ENCODE results near the gene IL4.

DNA sequence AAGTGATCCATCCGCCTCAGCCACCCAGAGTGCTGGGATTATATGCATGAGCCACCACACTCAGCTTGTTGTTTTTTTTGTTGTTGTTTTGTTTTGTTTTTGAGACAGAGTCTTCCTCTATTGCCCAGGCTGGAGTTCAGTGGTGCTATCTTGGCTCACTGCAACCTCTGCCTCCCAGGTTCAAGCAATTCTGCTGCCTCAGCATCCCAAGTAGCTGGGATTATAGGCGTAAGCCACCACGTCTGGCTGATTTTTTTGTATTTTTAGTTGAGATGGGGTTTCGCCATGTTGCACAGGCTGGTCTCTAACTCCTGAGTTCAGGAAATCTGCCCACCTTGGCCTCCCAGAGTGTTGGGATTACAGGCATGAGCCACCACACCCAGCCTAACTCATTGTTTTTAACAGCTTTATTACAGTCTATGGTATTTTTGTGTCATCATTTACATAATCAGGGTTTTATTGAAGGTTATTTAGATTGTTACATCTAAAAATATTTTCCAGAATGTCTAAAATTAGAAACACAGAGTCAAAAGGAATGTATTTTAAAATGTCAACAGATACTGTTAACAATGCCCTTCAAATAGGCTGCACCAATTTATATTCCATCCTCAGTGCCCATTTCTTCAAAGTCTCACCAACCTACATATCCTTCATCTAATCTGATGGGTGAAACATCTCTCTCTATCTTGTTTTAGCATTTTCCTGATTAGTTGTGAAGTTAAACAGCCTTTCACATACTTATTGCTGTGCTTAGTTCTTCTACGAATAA is 44.9 kb downstream of the IL4 start:
- no peak for TF ChIP-seq MAX (IDR thresholded peaks at IDR 0.05; ENCODE audit: low read depth, low read length)
- no peak for TF ChIP-seq POLR2A (IDR thresholded peaks at IDR 0.05; ENCODE audit: extremely low read depth, insufficient read length)
